Nucleus accumbens (tissue), 56 donors: ENCODE data around the gene HOXD12.

Experiments
- DNase-seq, 56 donors: peaks; one replicate each; lab custom pipeline; 2025; lab: John Stamatoyannopoulos, UW

The HOXD12 gene

DNA sequence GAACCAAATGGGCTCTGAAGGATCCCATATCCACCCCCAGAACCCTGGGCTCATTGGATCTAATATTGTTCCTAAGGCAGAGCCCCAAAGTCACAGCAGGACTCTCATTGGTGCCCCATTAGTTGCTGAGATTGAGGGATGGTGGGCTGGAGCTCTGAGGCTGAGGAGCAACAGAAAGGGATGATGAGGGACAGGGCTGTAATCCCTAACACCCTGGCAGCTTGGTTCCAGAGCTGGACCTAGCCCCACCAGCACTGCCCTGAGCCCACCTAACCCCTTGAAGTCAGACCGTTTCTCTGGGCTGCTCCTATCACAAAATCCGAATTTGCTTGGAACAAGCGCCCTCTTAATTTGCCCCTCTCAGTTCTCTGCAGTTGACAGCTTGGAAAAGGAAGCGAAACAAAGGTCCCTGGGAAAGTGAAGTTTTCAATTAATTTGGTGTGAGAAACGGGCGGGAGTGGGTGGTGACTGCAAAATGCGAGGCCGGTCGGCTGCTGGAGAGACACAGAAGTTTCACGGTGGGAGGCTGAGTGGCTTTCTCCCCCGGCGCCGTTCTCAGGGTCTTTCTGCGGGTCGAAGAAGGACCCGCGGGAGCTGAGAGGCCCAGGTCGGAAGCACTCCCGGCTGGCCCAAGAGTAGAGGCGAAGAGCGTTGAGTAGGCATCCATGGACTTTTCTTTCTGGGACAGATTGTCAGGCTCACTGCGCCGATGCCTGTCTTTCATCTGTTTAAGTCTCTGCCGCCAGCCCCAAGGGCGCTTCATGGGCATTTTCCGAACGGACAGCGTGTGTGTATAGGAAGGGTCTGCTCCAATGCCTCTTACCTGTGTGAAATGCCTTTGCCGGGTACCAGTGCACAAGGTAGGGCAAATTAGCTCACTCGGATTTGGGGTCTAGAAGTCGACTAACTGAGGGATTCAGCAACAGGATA lies 8.0 kb upstream of the HOXD12 start:
- DNase-seq = no peak

DNA sequence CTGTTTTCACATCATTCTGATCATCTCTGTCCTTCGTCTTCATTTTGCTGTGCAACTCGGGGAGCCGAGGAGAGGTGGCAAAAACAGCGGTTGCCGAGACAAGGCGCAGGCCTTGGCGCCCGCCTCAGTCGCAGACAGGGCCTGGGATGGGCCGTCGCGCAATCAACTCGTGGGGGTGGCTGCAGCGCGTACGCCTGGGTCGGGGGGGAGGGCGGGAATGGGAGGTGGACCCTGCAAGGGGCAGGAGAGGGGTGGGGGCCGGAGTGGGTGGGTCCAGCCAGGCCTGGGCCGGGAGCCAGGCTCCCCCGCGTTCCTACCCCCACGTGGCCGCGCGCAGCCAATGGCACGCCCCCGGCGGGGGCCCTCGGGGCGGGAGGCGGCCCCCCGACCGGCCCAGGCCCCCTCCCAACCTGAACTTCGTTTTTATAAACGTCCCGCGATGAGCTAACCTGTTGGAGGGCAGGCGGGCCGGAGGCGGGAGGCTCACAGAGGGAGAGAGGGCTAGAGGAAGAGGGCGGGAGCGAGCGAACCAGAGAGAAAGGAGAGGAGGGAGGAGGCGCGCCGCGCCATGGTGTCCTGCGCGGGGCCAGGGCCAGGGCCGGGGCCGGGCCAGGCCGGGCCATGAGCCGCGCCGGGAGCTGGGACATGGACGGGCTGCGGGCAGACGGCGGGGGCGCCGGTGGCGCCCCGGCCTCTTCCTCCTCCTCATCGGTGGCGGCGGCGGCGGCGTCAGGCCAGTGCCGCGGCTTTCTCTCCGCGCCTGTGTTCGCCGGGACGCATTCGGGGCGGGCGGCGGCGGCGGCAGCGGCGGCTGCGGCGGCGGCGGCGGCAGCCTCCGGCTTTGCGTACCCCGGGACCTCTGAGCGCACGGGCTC lies 7.1 kb upstream of the HOXD12 start, which contains the start of gene HOXD13:
TSS of gene HOXD13 (plus strand) at position 452 of the 875 bp plus-strand sequence. CDS start at position 622, 170 bp downstream.
- DNase-seq = no peak

DNA sequence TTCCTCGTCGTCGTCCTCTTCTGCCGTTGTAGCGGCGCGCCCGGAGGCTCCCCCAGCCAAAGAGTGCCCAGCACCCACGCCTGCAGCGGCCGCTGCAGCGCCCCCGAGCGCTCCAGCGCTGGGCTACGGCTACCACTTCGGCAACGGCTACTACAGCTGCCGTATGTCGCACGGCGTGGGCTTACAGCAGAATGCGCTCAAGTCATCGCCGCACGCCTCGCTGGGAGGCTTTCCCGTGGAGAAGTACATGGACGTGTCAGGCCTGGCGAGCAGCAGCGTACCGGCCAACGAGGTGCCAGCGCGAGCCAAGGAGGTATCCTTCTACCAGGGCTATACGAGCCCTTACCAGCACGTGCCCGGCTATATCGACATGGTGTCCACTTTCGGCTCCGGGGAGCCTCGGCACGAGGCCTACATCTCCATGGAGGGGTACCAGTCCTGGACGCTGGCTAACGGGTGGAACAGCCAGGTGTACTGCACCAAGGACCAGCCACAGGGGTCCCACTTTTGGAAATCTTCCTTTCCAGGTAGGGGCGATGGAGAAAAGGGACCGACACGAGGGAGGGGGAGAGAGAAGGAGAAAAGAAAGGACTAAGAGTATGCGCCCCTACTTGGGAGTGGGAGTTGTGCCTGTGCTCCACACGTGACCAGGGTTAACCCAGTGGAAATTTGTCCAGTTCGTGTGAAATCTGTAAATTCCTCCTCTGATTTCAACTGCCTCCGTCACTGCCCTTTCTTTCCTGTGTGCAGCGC lies 6.3 kb upstream of the HOXD12 start:
- no peak for DNase-seq

GRCh38 chr2:176093898-176094249 lies 5.7 kb upstream of the HOXD12 start:
- no peak for DNase-seq

DNA sequence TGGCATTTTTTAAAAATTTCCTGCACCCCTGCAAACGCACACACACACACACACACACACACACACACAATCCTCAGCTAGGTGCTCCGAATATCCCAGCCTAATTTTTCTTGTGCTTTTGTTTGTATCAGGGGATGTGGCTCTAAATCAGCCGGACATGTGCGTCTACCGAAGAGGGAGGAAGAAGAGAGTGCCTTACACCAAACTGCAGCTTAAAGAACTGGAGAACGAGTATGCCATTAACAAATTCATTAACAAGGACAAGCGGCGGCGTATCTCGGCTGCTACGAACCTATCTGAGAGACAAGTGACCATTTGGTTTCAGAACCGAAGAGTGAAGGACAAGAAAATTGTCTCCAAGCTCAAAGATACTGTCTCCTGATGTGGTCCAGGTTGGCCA lies 5.2 kb upstream of the HOXD12 start:
- DNase-seq = no peak

DNA sequence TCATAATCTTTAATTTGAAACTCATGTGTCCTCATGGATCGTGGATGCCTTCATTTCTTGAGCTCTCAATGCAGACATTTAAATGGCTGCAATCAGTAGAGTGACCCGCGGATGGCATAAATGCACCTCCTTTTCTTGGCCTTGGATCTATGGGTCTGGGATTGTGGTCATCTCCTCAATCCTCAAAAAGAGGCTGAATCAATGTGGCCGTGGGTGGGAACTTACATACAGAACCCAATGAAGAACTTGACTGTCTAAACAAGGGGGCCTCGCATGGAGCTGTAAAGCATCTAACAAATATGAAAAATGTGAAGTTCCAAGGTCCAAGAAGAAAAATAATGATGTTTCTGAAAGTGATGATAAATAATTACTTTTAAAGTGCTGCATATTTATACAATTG lies 4.2 kb upstream of the HOXD12 start:
- no peak for DNase-seq

- no peak for DNase-seq
These were observed 3.2 kb upstream of the HOXD12 start for GRCh38 chr2:176096243-176096985.

DNA sequence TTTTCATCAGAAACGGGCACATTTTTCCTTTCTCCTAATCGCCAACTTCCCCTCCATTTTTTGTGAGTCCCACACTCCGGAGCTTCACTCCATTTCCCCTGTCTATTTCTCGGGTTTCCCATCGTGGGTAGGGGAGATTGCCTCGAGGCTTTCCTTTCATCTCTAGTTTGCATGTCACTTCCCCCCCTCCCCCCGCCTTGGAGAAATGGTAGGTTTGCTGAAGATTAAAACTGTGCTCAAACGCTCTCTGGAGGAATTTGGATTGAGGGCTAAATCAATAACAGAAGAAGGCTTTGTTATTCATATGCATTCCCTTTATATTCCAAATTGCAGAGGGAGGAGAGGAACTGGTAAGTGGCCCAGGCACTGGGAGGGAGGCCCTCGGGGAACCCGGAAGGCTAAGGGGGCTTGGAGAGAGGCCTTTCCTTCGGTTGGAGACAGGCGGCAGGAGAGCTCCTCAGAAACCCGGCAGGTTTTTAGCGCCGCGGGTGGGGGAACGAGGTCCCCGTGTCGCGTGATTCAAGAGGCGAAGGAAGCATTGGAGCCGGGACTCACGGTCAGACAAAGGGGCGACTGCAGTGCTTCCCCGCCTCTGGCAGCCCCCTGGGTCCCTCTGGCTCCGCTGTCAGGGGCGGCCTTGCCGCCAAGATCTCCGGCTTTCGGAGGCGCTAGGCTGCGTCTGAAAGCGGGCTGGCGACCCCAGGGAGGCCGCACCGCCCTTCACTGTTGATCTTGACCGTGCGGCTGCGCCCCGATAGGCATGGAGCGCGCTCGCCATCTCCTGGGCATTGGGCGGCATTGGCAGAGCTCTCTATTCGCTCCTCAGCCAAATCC lies 2.4 kb upstream of the HOXD12 start:
- DNase-seq = peak in 23 of 56 donors; percentile 1 to 53 (median 11)

DNA sequence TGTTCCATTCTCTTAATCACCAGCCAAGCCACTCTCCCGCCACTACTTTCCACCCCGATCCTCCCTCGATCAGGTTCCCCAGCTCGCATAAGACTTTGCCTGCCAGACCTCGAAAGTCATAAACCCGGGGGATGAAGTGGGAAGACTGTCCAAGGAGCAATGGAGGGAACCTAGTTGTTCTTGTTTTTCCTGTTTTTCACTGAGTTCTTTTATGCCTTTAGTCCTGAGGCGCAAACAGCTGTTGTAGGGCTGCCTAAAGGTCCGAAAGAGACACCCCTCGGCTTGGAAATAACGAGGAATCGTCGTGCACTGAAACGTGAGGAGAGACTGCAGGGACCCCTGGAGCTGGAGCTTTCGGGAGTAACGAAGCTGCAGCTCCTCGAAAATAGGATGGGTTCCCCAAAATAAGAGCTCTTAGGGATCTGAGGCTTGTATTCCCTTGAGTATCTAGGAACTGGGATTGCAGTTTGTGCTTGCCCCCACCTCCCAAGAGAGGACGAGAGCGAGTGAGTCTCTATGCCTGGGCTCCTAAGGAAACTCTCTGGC lies 1.7 kb upstream of the HOXD12 start:
- no peak for DNase-seq

- DNase-seq = no peak
These were observed 1.0 kb upstream of the HOXD12 start for GRCh38 chr2:176098366-176099158.

GRCh38 chr2:176099159-176099727 lies 352 bp upstream of the HOXD12 start:
- no peak for DNase-seq

DNA sequence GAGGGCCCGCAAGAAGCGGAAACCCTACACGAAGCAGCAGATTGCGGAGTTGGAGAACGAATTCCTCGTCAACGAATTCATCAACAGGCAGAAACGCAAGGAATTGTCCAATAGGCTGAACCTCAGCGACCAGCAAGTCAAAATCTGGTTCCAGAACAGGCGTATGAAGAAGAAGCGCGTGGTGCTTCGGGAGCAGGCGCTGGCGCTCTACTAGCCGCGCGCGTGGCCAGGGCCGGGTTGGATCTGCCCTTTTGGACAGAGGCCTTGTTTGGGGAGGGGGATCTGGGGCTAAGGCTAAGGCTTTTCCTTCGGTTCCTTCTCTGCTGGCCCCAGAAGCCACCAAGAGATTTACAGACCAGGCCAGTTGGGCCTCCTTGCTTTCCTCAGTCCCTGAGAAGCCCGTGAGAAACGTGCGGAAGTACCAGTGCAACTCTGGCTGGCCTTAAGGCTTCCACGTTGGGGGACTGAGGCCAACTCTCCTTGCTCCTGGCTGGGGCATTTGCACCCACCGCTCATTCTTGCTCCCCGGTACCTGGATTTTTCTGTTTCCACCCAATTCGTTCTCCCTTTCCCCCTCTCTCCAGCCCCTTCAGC lies 1.0 kb downstream of the HOXD12 start:
- DNase-seq = no peak

DNA sequence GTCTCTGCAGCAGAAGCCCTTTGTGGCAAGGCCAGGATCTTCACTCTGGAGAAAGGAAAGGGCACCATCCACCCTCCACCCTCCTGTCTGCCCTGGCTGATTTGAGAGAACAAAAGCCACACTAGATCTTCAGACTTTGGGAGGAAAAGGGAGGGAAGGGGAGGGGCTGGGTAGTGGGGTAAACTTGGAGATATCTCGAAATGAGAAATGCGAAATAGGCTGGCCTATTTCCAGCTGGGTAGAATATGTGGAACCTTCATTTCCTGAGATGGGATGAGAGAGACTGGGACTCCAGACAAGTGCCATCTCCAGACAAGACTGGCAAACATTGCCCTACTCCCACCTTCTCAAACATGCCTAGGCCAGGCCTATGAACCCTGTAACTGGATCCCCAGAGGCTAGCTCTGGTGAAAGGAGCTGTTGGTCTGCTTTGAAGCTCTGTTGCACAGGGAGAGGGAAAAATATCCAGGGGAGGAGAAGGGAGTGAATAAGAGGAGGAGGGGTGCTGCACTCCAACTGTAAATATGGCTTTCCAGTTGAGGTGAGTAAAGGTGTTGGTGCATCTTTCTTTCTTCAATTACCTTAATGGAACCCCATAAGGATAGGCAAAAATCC lies 1.7 kb downstream of the HOXD12 start:
- DNase-seq = no peak

GRCh38 chr2:176101842-176102241 lies 2.2 kb downstream of the HOXD12 start:
- no peak for DNase-seq

DNA sequence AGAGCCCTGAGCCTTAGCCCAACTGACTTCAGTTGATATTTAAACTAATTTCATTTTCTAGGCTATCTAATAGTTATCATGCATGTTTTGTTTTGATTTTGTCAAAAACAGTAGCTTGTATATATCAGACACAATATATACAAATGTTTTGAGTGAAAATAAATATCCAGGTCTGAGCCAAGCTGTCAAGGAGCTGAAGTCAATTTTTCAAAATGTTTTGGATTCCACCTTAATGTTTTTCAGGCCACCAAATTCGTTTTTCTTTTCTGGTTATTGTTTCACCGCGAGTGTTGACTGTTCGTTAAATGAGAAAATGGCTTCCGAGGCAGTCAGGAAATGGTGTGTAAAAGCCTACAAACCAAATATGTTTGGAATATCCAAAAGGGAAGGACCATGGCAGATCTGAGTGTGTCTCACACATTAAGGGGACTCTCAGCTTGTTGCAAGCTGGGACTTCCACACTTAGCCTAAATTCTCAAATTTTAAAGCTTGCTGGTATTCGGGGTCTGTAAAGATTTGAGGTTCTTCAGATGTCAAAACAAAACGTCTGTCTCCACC lies 2.8 kb downstream of the HOXD12 start:
- no peak for DNase-seq

GRCh38 chr2:176103194-176103593 lies 3.6 kb downstream of the HOXD12 start:
- no peak for DNase-seq
